ENCODE data around the gene AGMO.

DNA sequence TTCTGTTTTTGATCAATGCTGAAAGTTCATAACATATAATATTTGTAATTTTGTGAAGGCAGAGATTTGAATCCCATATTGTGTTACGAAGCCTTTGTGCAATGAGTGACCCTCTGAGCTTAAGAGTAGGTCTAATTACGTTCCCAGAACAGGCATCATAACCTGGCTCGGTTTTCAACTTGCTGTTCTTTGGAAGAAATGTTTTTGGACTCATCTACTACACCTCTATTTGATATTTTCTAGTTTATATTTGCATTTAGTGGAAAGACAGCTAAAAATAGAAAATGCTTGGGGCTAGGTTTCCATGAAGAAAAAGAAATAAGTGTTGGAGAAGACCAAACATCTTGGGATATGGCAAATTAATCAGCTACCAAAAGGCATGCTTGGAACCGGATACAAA is 234.8 kb downstream of the AGMO start:
- TF ChIP-seq, protein P1, sequence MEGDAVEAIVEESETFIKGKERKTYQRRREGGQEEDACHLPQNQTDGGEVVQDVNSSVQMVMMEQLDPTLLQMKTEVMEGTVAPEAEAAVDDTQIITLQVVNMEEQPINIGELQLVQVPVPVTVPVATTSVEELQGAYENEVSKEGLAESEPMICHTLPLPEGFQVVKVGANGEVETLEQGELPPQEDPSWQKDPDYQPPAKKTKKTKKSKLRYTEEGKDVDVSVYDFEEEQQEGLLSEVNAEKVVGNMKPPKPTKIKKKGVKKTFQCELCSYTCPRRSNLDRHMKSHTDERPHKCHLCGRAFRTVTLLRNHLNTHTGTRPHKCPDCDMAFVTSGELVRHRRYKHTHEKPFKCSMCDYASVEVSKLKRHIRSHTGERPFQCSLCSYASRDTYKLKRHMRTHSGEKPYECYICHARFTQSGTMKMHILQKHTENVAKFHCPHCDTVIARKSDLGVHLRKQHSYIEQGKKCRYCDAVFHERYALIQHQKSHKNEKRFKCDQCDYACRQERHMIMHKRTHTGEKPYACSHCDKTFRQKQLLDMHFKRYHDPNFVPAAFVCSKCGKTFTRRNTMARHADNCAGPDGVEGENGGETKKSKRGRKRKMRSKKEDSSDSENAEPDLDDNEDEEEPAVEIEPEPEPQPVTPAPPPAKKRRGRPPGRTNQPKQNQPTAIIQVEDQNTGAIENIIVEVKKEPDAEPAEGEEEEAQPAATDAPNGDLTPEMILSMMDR (IDR thresholded peaks at IDR 0.05; ENCODE audit: insufficient read depth, low read depth, low read length), result no peak
- no peak for TF ChIP-seq EZH2 (IDR thresholded peaks at IDR 0.05; ENCODE audit: insufficient read depth, low read length)
